Stimulated activated CD4-positive, alpha-beta T cell treated with anti-CD3 and anti-CD28 coated beads, Interleukin-1b, Interleukin-23, amount 100 ng/mL, for 24 hours (primary cell): ENCODE results near the gene SHBG.
"Not testable (repeated sequence)": the region's sequence is repeated elsewhere in the genome, so short reads cannot be mapped to it uniquely, and the experiment has no call there.

ENCODE experiments used
- DNase-seq, 4 experiments: peaks; one replicate each; pipeline ENCODE4 v3.0.0-alpha.2; 2020; ENCODE audit warnings: low read depth in 4 of 4, low spot score in 1 of 4

The SHBG gene

GRCh38 chr17:7629939-7630571, at the start of gene SHBG:
TSS of gene SHBG (plus strand) at chr17:7630135. CDS start at chr17:7630173, 38 bp downstream.
- no peak for DNase-seq

GRCh38 chr17:7580604-7581575, 49.0 kb upstream of the SHBG start:
- DNase-seq, result no peak

GRCh38 chr17:7582396-7583252, 47.3 kb upstream of the SHBG start:
- DNase-seq, result no peak

GRCh38 chr17:7583253-7584109, 46.5 kb upstream of the SHBG start, which contains the start of gene MPDU1:
TSS of gene MPDU1 (plus strand) at chr17:7583852. CDS start at chr17:7583863, 11 bp downstream.
- DNase-seq, result peak; percentile 89 to 94 (median 90)

GRCh38 chr17:7586673-7587419, 43.1 kb upstream of the SHBG start:
- no peak for DNase-seq

GRCh38 chr17:7587420-7588151, 42.3 kb upstream of the SHBG start:
- DNase-seq, result no peak

GRCh38 chr17:7588553-7589203, 41.3 kb upstream of the SHBG start:
- DNase-seq, result no peak

- peak in 2 of 4 experiments; percentile 45 to 49 for DNase-seq
Measured at GRCh38 chr17:7589204-7589868, 40.6 kb upstream of the SHBG start.

- no peak for DNase-seq
Measured at GRCh38 chr17:7589891-7590691, 39.8 kb upstream of the SHBG start, which contains the start of gene SOX15. TSS of gene SOX15 (minus strand) at chr17:7590094. CDS start at chr17:7589676, 418 bp downstream.

GRCh38 chr17:7590743-7591142, 39.2 kb upstream of the SHBG start:
- DNase-seq, result no peak

GRCh38 chr17:7591596-7591995, 38.3 kb upstream of the SHBG start:
- no peak for DNase-seq

- DNase-seq, result no peak
Measured at GRCh38 chr17:7592422-7593021, 37.4 kb upstream of the SHBG start.

- no peak for DNase-seq
Measured at GRCh38 chr17:7593296-7593695, 36.6 kb upstream of the SHBG start.

- not testable (repeated sequence) for DNase-seq
Measured at GRCh38 chr17:7597561-7597960, 32.4 kb upstream of the SHBG start.

GRCh38 chr17:7606280-7606679, 23.7 kb upstream of the SHBG start:
- DNase-seq, result no peak

- DNase-seq, result no peak
Measured at GRCh38 chr17:7610641-7611040, 19.3 kb upstream of the SHBG start.
